SW 1271 (cell line): Measurements from ENCODE around the gene REC8.
"Not testable (repeated sequence)": the region's sequence is repeated elsewhere in the genome, so short reads cannot be mapped to it uniquely, and the experiment has no call there.

Experiments used
- DNase-seq, 2 experiments: peaks; one replicate each; lab custom pipeline; 2025; lab: John Stamatoyannopoulos, UW

The REC8 gene

GRCh38 chr14:24183014-24183481 lies 11.2 kb downstream of the REC8 start:
- DNase-seq, result no peak

DNA sequence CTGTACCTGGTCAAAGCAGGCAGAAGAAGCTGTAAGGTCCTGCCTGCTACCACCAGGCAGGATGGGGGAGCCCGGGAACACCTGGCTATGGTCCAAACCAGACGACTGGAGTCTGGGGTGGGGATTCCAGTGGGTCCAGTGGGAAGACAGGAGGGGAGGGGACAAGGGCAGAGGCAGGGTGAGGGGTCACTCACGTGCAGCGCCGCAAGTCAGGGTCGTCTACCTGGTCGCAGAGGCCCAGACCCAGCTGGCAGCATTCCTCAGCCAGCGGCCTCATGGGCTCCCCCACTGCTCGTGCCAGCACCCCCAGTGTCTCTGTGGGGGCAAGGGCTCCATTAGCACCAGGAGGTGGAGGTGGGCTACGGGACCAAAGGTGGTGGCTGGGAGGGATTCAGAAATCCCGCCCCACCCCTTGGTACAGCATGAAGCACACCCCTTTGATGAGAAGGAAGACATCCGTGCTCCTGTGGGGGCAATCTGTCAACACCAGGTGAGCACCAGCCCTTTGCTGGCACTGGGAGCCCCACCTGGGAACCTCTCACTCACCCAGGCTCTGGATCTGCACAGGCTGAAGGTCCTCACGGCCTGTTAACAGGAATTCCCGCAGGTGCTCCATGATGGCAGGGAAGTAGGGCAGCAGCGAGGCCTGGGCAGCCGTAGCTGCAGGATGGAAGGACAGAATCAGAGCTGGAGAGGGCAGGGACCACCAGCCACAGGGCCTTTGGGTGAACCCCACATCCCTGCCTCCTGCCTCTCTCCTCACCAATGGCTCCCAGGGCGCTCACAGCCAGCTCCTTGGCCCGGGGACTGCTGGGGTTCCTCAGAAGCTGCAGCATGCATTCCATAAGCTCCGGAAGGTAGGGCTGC lies 12.5 kb downstream of the REC8 start:
- no peak for DNase-seq

DNA sequence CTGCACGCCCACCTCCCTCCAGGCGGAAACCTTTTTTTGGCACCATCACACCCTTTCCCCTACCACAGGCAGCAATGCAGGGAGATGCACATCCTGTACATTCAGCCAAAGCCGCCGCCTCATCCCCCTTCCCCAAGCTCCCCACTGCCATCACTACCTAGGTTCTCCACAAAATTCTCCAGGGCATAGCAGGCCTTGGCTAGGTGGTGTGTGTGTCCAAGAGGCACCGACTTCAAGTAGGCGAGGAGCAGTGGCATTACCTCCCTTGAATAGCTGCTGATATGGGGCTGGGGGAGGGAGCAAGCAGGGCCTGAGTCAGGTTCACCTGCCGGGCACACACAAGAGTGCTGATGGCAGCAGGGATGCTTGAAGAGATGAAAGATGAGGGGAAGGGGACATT lies 13.1 kb downstream of the REC8 start:
- no peak for DNase-seq

DNA sequence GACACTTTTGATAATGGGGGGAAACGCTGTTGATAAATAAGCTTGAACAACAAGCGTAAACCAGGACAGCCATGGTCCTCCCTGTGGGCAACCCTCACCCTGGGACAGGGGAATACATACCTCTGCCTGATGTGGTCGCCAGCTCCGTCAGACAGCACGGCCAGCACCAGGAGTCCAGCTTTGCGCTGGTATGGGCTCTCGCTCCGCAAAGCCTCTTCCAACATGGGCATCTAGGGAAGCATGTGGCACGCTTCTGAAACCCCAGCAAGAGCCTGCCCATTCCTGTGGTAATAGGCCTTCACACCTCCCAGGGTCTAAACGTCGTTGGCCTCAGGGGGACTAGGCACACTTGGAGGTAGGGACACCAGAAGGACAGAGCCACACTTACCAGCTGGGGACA lies 13.9 kb downstream of the REC8 start:
- no peak for DNase-seq

DNA sequence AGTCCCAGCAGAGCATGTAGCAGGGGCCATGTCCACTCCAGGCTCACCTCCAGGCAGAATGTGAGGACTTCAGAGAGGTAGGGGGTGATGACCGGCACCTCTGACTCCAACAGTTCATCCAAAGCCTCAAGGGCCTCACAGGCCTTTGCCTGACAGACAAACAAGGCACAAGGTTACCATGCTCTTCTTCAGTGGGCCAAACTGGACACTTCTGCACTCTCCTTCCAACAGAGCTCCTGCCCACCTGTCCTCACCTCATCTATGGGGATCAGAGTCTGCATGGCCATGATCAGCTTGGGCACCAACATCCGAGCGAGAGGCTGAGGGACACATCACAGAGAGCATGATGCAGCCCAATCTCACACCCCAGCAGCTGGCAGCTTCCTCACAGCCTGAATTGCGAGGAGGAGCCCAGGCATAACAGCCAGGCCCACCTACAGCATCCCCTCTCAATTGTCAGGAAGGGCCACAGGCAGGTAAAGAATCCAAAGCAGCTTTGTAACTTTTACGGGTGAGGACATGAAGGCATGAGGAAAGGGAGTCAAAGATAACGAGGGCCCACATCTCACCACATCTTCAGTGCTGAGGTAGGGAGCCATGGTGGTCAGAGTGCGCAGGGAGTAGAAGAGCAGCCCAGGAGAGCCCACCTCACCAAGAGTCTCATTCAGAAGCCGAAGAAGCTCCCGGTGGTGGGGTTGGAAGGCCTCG lies 15.1 kb downstream of the REC8 start:
- no peak for DNase-seq

- no peak for DNase-seq
Observed at GRCh38 chr14:24187539-24187915, 15.6 kb downstream of the REC8 start.

DNA sequence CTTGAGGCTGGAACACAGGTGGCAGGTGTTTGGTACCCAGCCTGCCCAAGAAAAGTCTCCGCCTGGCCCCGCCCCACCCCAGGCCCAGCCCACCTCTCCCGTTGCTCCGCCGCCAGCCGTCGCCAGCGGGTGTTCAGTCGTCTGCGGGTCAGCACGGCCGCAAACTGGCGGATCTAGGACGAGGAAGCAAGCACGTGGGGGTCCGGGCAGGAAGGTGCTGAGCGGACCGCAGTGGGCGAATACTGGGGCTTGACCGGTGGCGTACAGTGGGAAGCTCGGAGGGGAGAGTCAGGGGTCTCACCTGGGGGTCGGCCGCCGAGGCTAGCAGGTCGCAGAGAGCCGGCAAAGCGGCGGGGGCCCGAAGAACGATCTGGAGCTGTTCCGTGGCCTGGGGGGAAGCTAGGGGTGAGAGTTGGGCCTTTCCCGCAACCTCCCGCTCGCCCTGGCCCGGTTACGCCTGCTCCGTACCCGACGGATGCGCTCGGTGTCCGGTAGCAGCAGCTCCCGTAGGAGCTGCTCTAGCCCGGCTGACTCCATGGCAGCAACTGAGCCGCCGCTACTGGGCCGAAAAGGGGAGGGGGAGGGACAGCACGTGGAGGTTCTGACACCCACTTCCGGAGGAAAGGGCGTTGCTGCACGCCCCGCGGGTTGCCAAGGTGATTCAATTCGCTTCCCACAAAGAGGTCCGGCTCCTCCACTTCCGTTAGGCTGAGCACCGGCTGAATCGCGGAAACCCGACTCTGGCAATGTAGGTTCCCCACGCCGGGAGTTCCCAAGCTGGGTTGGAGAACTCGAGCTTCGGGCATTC lies 16.6 kb downstream of the REC8 start, which contains the start of gene IPO4:
IPO4 (minus strand) TSS at position 566 of the 808 bp plus-strand sequence; CDS start at position 537, 29 bp downstream.
- peak; percentile 93 to 94 for DNase-seq

DNA sequence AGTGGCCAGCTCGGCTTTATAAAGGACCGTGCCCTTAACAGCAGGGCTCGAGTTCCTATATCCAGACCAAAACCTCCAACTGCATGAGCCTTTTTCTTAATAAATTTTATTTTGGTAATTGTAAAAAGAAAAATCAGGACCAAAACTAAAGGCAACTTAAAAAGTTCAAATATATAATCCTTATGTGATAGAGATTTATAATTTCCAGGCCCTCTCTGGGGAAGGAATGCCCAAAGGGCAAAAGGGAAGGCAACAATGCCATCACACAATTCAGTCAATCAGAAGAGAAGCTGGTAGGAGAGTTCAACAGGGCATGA lies 17.1 kb downstream of the REC8 start:
- no peak for DNase-seq

DNA sequence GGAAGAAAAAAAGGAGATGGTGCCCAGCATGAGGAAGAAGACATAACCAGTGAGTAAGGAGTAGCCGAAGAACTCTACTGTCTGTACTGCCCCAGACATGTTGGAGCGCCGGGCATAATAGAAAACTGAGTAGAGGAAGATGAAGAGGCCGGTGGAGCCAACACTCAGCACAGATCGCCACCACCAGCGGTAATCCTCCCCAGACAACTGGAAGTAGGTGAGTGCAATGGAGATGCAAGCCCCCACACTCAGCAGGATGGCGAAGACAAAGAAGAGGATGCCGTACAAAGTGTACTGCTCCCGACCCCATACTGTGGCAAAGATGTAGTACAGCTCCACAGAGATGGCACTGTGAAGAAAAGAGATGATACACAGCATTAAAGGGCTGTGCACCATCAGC lies 17.6 kb downstream of the REC8 start:
- DNase-seq, result no peak

DNA sequence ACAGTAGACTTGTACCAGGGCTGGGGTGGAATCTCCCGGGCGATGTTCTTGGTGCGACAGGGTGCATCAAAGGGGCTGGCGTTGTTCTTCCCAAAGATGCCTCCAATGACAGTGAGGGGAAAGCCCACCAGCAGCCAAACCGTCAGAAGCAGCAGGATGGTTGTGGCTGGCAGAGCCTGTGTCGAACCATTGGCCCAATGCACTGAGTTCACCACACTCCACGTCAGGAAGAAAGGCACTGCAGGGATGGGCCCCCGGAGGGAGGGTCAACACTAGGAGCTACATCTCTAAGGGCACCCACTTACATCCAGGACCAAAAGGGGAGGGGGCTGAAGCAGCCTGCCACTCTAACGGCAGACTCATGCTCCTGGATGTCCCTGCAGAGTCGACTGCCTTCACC lies 18.5 kb downstream of the REC8 start:
- DNase-seq, result no peak

- DNase-seq, result no peak
Observed at GRCh38 chr14:24192933-24193332, 21.1 kb downstream of the REC8 start.

- DNase-seq, result peak in 1 of 2 experiments; percentile 6
Observed at GRCh38 chr14:24194186-24194872, 22.4 kb downstream of the REC8 start.

DNA sequence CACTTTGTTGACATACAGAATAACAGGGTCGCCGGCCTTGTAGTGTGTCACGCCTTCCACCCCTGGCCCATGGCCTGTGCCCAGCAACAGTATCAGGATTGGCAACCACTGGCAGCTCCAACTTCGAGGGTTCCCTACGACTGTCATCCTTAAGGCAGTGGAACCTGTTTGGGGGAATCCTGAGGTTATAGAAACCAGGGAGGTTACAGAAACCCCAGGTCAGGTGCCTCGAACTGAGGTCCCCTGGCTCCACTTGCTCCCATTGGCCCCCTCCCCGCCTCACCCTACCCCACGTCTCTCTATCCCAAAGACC lies 22.9 kb downstream of the REC8 start:
- no peak for DNase-seq

DNA sequence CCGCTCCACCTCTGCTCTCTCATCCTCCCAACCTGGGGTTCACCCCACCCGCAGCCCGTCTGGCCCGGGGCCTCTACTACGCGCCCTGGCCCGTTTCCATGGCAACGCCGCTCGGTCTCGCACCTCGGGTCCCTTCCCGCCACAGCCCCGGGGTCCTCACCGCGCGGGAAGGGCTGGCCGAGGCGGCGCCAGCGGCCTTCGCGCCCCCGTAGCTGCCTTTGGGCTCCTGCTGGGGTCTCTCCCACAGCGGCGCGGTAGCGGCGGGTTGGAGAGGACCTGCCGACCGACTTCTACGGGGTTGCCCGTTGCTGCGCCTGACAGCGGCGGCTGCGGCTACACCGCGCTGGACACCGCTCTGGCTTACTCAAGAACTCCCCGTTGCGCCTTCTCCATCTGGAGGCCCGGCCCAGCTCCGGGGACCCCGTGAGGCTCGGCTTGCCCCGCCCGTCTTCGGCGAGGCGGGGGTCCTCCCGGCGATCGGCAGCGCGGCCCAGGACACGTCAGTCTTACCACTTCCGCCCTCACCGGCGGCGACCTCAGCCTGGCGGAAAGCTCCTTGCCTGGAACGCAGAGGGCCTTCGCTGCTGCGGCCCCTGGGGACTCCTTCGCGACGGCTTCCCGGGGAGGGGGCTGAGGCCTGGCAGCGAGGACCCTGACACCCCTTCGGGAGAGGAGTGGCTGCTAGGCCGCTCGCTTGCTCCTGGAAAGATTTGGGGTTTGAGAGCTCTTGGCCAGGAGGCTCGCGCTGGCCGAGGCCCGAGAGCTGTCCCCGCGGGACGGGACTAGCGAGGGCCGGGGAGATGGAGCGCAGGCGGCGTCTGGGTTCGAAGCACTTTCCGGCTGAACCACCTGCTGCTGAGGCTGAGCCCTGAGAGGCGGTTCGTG lies 23.5 kb downstream of the REC8 start, which contains the start of gene TM9SF1:
TM9SF1 (minus strand) TSS at position 256 of the 885 bp plus-strand sequence. CDS start 422 bp downstream, outside the sequence.
- peak; percentile 45 to 68 for DNase-seq

DNA sequence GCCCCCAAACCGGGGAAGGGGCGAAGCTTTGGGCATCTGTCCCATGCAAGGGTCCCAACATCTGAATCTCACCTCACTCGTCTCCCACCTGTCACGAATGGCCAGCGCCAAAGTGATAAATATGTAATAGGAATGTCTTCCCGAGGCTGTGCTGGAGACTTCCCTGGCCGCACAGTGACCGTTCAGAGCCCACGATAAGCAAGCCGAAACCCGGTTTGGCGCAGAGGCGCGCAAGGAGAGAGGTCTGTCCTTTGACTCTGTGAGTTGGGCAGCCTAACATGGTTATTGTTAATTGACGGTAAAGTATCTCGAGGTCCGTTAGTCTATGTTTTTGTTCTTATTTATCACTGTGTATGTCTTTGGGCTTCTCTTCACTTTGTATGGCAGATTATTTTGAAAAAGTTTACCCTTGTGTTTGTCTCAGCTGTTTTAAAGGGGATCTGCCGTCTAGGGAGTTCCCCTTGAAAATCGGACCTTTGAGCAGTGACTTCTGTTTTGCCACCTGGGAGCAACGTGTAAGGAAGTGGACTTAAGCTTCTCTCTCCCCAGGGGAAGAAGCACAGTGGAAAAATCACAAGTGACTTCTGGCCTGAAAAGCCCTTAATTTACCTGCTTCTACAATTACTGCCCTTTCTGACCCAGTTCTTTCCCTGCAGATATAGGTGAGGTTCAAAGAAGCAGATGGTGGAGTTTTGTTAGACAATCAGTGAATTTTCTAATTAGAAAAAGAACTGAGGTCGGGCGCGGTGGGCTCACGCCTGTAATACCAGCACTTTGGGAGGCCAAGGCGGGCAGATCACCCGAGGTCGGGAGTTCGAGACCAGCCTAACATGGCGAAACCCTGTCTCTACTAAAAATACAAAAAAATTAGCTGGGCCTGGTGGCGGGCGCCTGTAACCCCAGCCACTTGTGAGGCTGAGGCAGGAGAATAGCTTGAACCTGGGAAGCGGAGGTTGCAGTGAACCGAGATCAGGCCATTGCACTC lies 24.5 kb downstream of the REC8 start:
- DNase-seq, result peak in 1 of 2 experiments; percentile 25

GRCh38 chr14:24197056-24197450 lies 25.2 kb downstream of the REC8 start:
- DNase-seq, result no peak

GRCh38 chr14:24198814-24199524 lies 27.1 kb downstream of the REC8 start:
- no peak for DNase-seq

GRCh38 chr14:24202538-24202937 lies 30.7 kb downstream of the REC8 start:
- DNase-seq, result not testable (repeated sequence)
